Naive B cell (primary cell): ENCODE measurements around the gene ATP11A. TPM values are rescaled to one million over a fixed set of nuclear protein-coding genes. Genes with fewer than 3 reads are reported as not detected.

Experiments
- ATAC-seq, 2 donors: fragments of 150-1000 bp; cut with Tn5 transposase; 2 replicates each; pipeline ENCODE4 v1.10.0; 2021; ENCODE audit warnings: low read depth in 2 of 2, mild to moderate bottlenecking in 2 of 2, moderate library complexity in 2 of 2
- DNase-seq: peaks from one replicate; pipeline ENCODE4 v3.0.0; 2022
- H3K27ac Mint-ChIP-seq, 6 donors: one replicate each; pipeline ENCODE4 v1.8.0; 2020 to 2022; ENCODE audit warnings: mild to moderate bottlenecking in 6 of 6, mixed read lengths in 6 of 6, moderate library complexity in 5 of 6, inconsistent platforms in 2 of 6
- H3K27me3 Mint-ChIP-seq, 3 donors: one replicate each; pipeline ENCODE4 v1.8.0; 2021 to 2022; ENCODE audit warnings: mixed read lengths in 3 of 3, mild to moderate bottlenecking in 1 of 3
- H3K36me3 Mint-ChIP-seq, 2 donors: one replicate each; pipeline ENCODE4 v1.8.0; 2020 to 2022; ENCODE audit warnings: mixed read lengths in 2 of 2, inconsistent platforms in 1 of 2, mild to moderate bottlenecking in 1 of 2
- H3K4me1 Mint-ChIP-seq, 3 donors: one replicate each; pipeline ENCODE4 v1.8.0; 2020 to 2022; ENCODE audit warnings: mixed read lengths in 3 of 3, inconsistent platforms in 1 of 3, mild to moderate bottlenecking in 1 of 3, moderate library complexity in 1 of 3
- H3K4me3 Mint-ChIP-seq, 8 donors: one replicate each; pipeline ENCODE4 v1.8.0; 2020 to 2022; ENCODE audit warnings: mild to moderate bottlenecking in 8 of 8, mixed read lengths in 8 of 8, moderate library complexity in 8 of 8, inconsistent platforms in 2 of 8
- H3K9me3 Mint-ChIP-seq, 7 donors: one replicate each; pipeline ENCODE4 v1.8.0; 2020 to 2022; ENCODE audit warnings: mixed read lengths in 7 of 7, mild to moderate bottlenecking in 5 of 7, inconsistent platforms in 2 of 7, moderate library complexity in 1 of 7
- polyA plus RNA-seq, 6 donors: library from polyadenylated mRNA; unstranded; fragments of 300-500 nt; fragmentation: Illumina TruSeq; gene quantifications; one replicate each; pipeline ENCODE4 v1.2.3, GENCODE V29; 2021; ENCODE audit warnings: low read depth in 6 of 6

The ATP11A gene
- polyA plus RNA-seq, 6 donors from 2014 or later: 7.9 to 23.3 (median 12.9) TPM

DNA sequence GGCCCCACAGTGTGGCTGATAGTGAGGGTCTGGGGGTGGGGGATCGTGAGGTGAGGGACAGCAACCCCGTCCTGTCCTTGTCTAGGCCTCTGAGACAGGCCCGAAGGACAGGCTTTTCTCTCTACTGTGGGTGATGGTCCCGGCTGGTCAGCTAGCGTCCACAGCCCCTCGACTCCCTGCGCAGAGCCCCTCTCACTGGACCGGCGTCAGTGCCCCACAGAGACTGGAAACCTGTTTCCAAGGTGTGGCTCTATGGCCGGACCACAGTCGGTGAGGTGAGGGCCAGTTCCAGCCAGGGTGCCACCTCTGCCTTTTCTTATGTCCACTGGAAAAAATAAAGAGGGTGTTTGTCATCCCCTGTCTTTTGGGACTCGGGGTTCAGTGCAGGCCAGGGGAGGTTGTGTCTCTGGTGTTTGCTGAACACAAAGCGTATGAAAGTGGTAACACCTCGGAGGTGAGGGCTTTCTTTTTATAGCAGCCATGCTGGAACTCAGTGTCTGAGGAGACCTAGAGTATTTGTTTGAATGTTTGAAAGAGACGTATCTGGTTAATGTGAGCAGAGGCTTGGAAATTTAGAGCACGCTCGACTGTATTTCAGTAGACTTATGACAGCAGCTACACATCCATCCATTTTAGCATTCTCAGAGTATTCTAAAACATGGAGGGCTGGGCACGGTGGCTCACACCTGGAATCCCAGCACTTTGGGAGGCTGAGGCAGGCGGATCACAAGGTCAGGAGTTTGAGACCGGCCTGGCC is 22.8 kb downstream of the ATP11A start:
- peaks cover 0 to 9% of the 10 kb centered on the region in 2 donors for H3K36me3 Mint-ChIP-seq
- H3K4me3 Mint-ChIP-seq: peak overlapping the region in 1 of 8 donors; percentile 10
- DNase-seq (no peak), ATAC-seq (no peak)
- H3K4me1 Mint-ChIP-seq: peaks cover 17 to 43% (median 22%) of the 10 kb centered on the region in 3 donors
- H3K27ac Mint-ChIP-seq: peak overlapping the region in 4 of 6 donors; percentile 21 to 53 (median 52)
- no peaks in the 10 kb centered on the region for H3K9me3 Mint-ChIP-seq
- no peaks in the 10 kb centered on the region for H3K27me3 Mint-ChIP-seq

DNA sequence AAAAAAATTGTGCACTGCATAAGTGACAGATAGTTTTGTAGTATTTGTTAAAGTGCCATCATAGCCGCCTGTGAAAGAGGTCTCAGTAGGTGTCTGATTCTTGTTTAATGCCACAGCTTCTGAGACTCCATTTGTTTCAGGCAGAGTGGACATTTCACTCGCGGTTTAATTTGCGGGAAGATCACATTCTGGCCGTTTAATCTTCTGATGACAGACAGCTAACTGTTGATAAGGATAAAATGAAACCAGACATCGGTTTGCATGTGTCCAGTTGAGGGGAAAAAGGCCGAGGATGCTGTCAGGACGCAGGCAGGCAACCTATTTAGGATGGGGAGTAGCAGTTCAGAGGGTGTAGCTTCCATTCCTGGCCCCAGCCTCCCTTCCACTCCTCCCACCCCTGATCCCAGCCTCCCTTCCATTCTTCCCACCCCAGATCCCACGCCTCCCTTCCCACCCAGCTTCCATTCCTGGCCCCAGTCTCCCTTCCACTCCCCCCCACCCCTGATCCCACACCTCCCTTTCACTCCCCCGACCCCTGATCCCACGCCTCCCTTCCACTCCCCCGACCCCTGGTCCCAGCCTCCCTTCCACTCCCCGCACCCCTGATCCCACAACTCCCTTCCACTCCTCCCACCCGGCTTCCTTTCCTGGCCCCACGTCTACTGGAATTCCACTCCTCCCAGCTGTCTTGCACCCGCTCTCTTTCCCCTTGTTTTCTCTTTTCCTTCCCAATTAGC is 23.8 kb downstream of the ATP11A start:
- Mint-ChIP-seq H3K4me1 (peaks cover 17 to 43% (median 22%) of the 10 kb centered on the region in 3 donors), H3K9me3 (no peaks in the 10 kb centered on the region), H3K27me3 (no peaks in the 10 kb centered on the region), H3K4me3 (no peak overlapping the region), H3K36me3 (peaks cover 0 to 9% of the 10 kb centered on the region in 2 donors), H3K27ac (peak overlapping the region in 2 of 6 donors; percentile 57 to 66)
- DNase-seq: no peak
- ATAC-seq: no peak

DNA sequence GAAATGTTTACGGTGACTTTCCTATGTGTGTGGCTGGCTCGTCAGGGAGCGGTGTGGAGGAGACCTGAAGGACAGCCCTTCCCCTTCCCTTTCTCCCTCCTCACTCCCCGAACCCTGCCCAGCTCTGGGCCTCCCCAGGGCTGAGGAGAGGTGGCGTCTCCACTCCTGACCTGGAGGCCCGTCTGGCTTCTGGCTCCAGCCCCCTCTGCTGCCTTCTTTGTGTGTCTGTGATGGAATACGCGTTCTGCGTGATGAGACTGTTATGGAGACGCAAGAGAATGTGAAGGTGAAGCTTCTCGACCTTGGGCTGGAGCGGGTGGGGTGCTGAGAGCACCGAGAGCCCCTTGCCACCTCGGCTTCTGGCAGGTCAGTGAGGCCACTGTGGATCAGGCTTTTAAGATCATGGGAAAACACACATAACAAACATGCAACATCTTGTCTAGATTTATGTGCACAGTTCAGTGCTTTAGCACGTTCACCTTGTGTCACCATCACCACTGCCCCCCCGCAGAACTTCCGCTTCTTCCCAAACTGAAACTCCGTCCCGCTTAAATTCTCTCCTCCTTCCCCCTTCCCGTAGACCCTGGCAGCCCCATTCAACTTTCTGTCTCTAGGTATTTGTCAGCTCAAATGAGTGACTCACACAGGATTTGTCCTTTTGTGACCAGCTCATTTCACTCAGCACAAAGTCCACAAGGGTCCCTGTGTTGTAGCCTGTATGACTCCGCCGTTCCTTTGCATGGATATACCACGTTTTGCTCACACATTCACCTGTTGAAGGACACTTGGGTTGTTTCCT is 24.7 kb downstream of the ATP11A start:
- Mint-ChIP-seq H3K27ac (no peak overlapping the region), H3K4me3 (no peak overlapping the region), H3K4me1 (peaks cover 17 to 43% (median 22%) of the 10 kb centered on the region in 3 donors), H3K36me3 (peaks cover 0 to 9% of the 10 kb centered on the region in 2 donors), H3K9me3 (no peaks in the 10 kb centered on the region), H3K27me3 (no peaks in the 10 kb centered on the region)
- no peak for DNase-seq
- ATAC-seq: no peak

DNA sequence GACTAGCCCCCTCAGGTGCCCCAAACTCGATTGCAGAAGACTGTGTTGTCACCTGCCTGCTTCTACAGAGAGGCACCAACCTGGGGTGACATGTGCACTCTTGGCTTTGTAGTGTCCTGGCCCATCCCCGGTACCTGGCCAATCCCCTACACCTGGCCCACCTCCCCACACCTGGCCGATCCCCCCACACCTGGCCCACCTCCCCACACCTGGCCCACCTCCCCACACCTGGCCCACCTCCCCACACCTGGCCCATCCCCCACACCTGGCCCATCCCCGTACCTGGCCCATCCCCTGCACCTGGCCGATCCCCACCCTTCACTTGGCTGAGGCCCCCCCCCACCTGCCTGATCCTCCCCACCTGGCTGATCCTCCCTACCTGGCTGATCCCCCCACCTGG is 25.4 kb downstream of the ATP11A start:
- Mint-ChIP-seq H3K36me3 (peaks cover 4 to 14% of the 10 kb centered on the region in 2 donors), H3K4me1 (peaks cover 17 to 43% (median 26%) of the 10 kb centered on the region in 3 donors), H3K4me3 (peak overlapping the region in 1 of 8 donors; percentile 41), H3K9me3 (no peaks in the 10 kb centered on the region), H3K27ac (no peak overlapping the region), H3K27me3 (no peaks in the 10 kb centered on the region)
- no peak for DNase-seq
- no peak for ATAC-seq

DNA sequence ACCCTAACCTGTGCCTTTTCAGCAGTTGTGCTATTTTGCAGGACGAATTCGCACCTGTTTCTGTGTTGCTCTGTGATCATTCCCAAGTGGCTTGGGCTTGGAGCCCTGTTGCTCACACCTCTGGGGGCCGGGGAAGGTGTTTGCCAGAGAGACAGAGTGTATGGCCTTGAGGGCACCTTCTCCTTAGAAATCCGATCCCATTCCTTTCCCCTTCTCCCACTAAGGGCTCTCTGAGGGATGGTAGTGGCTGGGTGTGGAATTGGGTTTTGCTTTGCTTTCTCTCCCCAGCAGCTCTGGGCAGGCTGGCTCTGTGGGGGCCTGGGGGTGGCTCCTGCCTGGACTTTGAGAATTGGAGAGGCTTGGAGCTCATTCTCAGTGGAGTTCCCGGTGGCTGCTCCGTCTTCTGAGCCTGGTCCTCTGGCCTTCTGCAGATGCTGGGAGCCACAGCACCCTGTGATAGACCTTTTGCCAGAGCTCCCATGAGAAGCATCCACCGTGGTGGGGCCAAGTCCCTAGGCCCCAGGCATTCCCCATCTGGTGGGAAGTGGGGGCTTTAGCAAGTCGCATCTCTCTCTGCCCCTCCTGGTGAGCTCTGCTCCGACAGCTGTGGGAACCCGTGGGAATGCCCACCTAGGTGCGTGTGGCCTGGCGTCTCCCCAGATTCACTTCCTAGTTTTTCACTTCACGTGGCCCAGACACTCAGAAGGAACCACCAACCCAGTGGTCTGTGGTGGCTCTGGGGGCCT is 26.1 kb downstream of the ATP11A start:
- Mint-ChIP-seq H3K4me3 (no peak overlapping the region), H3K36me3 (peaks cover 4 to 16% of the 10 kb centered on the region in 2 donors), H3K27ac (peak overlapping the region in 3 of 6 donors; percentile 15 to 62 (median 28)), H3K27me3 (no peaks in the 10 kb centered on the region), H3K4me1 (peaks cover 17 to 43% (median 26%) of the 10 kb centered on the region in 3 donors), H3K9me3 (no peaks in the 10 kb centered on the region)
- no peak for ATAC-seq
- DNase-seq: no peak

DNA sequence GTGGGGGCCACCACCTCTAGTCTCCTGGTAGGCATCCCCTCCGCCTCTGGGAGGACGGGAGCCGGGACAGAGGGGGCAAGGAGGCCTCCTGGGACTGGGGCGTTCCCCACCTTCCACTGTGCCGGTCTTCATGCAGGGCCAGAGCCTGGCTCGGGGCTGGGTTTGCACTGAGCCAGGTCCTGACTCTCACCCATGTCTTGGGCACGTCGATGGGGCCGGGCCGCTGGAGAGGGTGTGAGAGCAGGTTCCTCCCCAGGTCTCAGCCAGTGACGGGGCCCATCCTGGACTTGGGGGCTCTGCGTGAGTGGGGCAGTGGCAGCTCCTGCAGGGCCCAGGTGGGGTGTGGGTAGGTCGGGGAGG is 26.6 kb downstream of the ATP11A start:
- Mint-ChIP-seq H3K4me3 (no peak overlapping the region), H3K9me3 (no peaks in the 10 kb centered on the region), H3K27ac (no peak overlapping the region), H3K4me1 (peaks cover 13 to 40% (median 26%) of the 10 kb centered on the region in 3 donors), H3K27me3 (no peaks in the 10 kb centered on the region), H3K36me3 (peaks cover 4 to 16% of the 10 kb centered on the region in 2 donors)
- ATAC-seq (no peak), DNase-seq (no peak)

DNA sequence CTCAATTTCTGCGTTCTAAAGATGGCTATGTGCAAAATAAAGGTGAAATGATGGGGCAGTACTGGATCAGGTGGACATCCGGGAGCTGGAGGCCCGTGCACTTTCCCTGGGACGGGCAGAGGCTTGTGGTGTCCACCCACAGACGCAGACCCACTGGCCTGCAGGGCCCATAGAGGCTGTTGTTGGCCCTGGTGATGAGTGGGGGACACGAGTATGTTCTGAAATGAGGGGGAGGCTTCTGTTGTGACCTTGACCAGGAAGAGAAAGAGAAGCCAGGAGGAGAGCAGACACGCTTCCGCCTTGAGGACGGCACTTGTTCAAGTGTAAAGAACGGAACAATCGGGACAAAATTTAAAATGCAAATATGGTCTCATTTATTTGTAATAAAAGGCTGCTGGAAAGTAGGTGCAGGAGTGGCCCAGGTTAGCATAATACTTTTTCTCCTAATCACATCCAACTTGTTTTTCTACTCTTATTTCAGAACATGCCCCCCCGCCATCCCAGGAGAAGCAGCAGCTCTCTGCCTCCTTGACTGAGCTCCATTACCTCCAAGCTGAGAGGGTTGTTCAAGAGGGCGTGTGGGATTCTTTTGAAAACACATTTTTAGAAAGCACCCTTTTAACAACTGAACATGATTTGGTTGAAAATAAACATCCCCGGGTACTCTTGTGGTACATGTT is 27.1 kb downstream of the ATP11A start:
- Mint-ChIP-seq H3K4me1 (peaks cover 9 to 38% (median 26%) of the 10 kb centered on the region in 3 donors), H3K36me3 (peaks cover 4 to 16% of the 10 kb centered on the region in 2 donors), H3K9me3 (no peaks in the 10 kb centered on the region), H3K27me3 (no peaks in the 10 kb centered on the region), H3K27ac (peak overlapping the region in 1 of 6 donors; percentile 22), H3K4me3 (no peak overlapping the region)
- ATAC-seq (no peak), DNase-seq (no peak)

DNA sequence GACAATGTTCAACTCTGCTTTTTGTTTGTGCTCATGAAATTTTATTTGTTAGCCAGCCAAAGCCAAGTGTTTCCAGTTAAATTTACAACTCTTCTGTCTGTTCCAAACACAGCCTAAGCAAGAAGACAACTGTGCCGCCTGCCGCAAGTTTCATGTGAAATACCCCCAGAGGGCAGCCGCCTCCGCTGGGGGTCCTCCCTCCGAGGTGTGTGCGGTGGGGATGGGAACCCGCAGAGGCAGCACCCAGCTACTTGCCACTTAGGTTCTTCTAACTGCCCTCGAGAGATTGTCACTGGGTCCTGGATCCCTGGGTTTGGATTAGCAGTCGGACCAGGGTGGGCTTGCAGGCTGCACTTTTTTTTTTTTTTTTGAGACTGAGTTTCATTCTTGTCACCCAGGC is 28.5 kb downstream of the ATP11A start:
- H3K27me3 Mint-ChIP-seq: peaks cover 0 to 7% (median 0%) of the 10 kb centered on the region in 3 donors
- H3K36me3 Mint-ChIP-seq: peaks cover 4 to 16% of the 10 kb centered on the region in 2 donors
- H3K27ac Mint-ChIP-seq: no peak overlapping the region
- H3K4me3 Mint-ChIP-seq: no peak overlapping the region
- DNase-seq (no peak), ATAC-seq (no peak)
- peaks cover 4 to 30% (median 29%) of the 10 kb centered on the region in 3 donors for H3K4me1 Mint-ChIP-seq
- H3K9me3 Mint-ChIP-seq: no peaks in the 10 kb centered on the region

DNA sequence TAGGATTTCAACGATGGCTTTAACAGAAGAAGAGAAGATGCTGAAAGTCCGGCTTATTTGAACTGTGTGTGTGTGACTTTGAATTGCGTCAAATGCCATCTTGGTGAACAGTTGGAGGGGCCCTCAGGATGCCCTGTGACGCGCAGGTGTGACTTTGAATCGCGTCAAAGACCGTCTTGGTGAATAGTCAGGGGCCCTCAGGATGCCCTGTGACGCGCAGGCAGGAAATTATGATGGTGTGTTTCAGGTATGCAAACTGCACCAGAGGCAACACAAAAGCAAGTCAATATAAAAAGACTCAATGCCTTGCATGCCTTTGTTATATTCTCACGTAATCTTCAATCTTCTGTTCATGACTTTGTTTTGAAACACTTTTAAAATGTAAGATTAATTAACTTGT is 29.2 kb downstream of the ATP11A start:
- peaks cover 4 to 34% (median 30%) of the 10 kb centered on the region in 3 donors for H3K4me1 Mint-ChIP-seq
- H3K36me3 Mint-ChIP-seq: peaks cover 4 to 16% of the 10 kb centered on the region in 2 donors
- no peak for DNase-seq
- no peak for ATAC-seq
- H3K27me3 Mint-ChIP-seq: peaks cover 0 to 7% (median 0%) of the 10 kb centered on the region in 3 donors
- no peaks in the 10 kb centered on the region for H3K9me3 Mint-ChIP-seq
- no peak overlapping the region for H3K27ac Mint-ChIP-seq
- no peak overlapping the region for H3K4me3 Mint-ChIP-seq

DNA sequence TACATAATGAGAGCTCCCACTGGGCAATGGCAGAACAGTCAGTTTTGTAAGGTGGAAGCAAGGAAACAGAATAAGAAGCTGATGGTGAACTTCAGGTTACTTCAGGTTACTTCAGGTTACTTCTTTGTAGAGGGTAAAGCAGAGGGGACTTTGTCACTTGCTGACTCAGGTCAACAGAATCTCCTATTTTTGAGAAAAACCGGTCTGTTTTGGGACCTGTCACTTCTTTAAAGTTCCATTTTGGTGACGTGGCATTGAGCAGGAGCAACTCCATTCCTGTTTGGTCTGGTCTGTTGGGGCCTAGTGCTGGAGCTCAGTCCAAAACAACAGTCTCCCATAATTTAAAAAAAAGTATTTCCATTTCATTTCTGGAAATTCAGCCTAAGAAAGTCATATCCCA is 29.7 kb downstream of the ATP11A start:
- ATAC-seq: no peak
- Mint-ChIP-seq H3K27me3 (peaks cover 0 to 7% (median 0%) of the 10 kb centered on the region in 3 donors), H3K9me3 (no peaks in the 10 kb centered on the region), H3K4me1 (peaks cover 2 to 32% (median 24%) of the 10 kb centered on the region in 3 donors), H3K27ac (no peak overlapping the region), H3K36me3 (peaks cover 4 to 13% of the 10 kb centered on the region in 2 donors), H3K4me3 (no peak overlapping the region)
- DNase-seq: no peak

DNA sequence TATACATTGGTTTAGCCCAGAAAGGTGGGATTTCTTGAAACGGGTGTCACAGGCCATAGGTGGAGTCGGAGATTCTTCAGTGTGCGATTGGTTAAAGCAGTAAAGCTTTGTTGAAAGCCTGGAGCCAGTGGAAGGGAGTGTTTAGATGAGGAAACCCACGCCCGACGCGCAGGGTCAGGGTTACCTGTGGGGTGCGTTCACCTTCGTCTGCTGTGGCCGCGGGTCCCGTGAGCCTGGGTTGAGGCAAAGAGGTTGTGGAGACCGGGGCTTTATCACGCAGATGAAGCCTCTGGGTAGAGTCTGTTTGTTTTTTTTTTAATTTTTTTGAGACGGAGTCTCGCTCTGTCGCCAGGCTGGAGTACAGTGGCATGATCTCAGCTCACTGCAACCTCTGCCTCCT is 30.4 kb downstream of the ATP11A start:
- peaks cover 0 to 7% (median 0%) of the 10 kb centered on the region in 3 donors for H3K27me3 Mint-ChIP-seq
- H3K9me3 Mint-ChIP-seq: no peaks in the 10 kb centered on the region

DNA sequence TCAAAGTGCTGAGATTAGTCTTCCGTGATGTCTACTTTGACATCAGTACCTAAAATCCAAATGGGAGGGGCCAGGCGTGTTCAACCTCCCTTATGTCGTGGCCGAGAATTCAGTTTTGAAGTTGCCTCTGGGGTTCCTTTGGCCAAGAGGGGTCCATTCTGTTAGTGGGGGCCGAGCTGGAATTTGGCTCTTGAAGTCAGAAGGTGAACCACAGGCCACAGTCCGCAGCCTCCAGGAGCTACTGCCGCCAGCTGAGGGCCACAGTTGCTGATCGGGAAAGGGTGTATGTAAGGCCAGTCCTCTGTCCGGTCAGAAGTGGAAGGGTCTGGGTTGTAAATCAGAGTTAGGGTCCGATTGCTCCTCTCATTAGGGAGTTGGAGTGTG is 31.0 kb downstream of the ATP11A start:
- Mint-ChIP-seq H3K4me3 (no peak overlapping the region), H3K4me1 (peaks cover 7 to 30% (median 22%) of the 10 kb centered on the region in 3 donors), H3K27ac (no peak overlapping the region), H3K9me3 (no peaks in the 10 kb centered on the region), H3K36me3 (peaks cover 4 to 7% of the 10 kb centered on the region in 2 donors), H3K27me3 (peaks cover 0 to 7% (median 0%) of the 10 kb centered on the region in 3 donors)
- no peak for ATAC-seq
- DNase-seq: no peak

More for the DNA sequence above, 30.4 kb downstream of the ATP11A start:
- DNase-seq: no peak
- H3K4me1 Mint-ChIP-seq: peaks cover 1 to 29% (median 20%) of the 10 kb centered on the region in 3 donors
- H3K4me3 Mint-ChIP-seq: no peak overlapping the region
- H3K27ac Mint-ChIP-seq: no peak overlapping the region
- peaks cover 4 to 7% of the 10 kb centered on the region in 2 donors for H3K36me3 Mint-ChIP-seq
- ATAC-seq: no peak
